PC-3 (cell line): Measurements from ENCODE around the gene ACSL6.

Source experiments
- CTCF ChIP-seq: fragments of 300-600 bp; sonication (generic); conservative IDR thresholded peaks from 2 replicates; pipeline ENCODE4 v1.5.1; 2017; ENCODE audit warnings: antibody characterized with exemption, low read depth, mild to moderate bottlenecking, low read length
- EZH2phosphoT487 ChIP-seq: fragments of 300-600 bp; sonication (generic); IDR thresholded peaks from 2 replicates; pipeline ENCODE4 v1.6.1; 2018; ENCODE audit warnings: mild to moderate bottlenecking, antibody characterized with exemption, low read length, borderline replicate concordance

- TF ChIP-seq CTCF = no peak
- no peak for TF ChIP-seq EZH2phosphoT487
Observed at GRCh38 chr5:131997727-131998117, 13.7 kb downstream of the ACSL6 start.
